GM21825 (cell line): Measurements from ENCODE around the gene TMEM174.
"Not testable (repeated sequence)": the region's sequence is repeated elsewhere in the genome, so short reads cannot be mapped to it uniquely, and the experiment has no call there.

ENCODE experiments used
- ATAC-seq: cut with Tn5 transposase; IDR thresholded peaks from one replicate; pipeline ENCODE4 v1.9.1; 2021; ENCODE audit warnings: mild to moderate bottlenecking, moderate library complexity; ENCODE audit not compliant: unreplicated experiment

TMEM174 gene

GRCh38 chr5:73218552-73219171 lies 45.7 kb downstream of the TMEM174 start:
- no peak for ATAC-seq

- ATAC-seq: not testable (repeated sequence)
Observed at GRCh38 chr5:73219336-73219735, 46.3 kb downstream of the TMEM174 start.

GRCh38 chr5:73221161-73221560 lies 48.2 kb downstream of the TMEM174 start:
- ATAC-seq: no peak

- no peak for ATAC-seq
Observed at GRCh38 chr5:73221726-73222125, 48.7 kb downstream of the TMEM174 start.

- ATAC-seq: no peak
Observed at GRCh38 chr5:73222173-73222572, 49.2 kb downstream of the TMEM174 start.
